ENCODE results near the gene GPC6. TPM values are rescaled to one million over a fixed set of nuclear protein-coding genes. Genes with fewer than 3 reads are reported as not detected.

The GPC6 gene
- total RNA-seq, 1 donor from 2014 or later: 50.3 TPM

- TF ChIP-seq CTCF (IDR thresholded peaks at IDR 0.05; ENCODE audit: unreplicated experiment): no peak
- Mint-ChIP-seq H3K27me3 (no peaks in the 10 kb centered on the region), H3K9me3 (ENCODE audit: low read depth) (peaks cover 11% of the 10 kb centered on the region), H3K4me1 (ENCODE audit: low read depth) (peaks cover 37% of the 10 kb centered on the region), H3K27ac (no peak overlapping the region), H3K36me3 (ENCODE audit: insufficient read depth) (peaks cover 6% of the 10 kb centered on the region), H3K4me3 (ENCODE audit: low read depth) (no peak overlapping the region)
- DNase-seq (ENCODE audit: low spot score, unreplicated experiment): no peak
These were observed 1187.0 kb downstream of the GPC6 start for GRCh38 chr13:94413598-94413944.

GRCh38 chr13:94414141-94414540, 1187.5 kb downstream of the GPC6 start:
- peaks cover 7% of the 10 kb centered on the region for H3K9me3 Mint-ChIP-seq (ENCODE audit: low read depth)
- H3K36me3 Mint-ChIP-seq (ENCODE audit: insufficient read depth): peaks cover 1% of the 10 kb centered on the region
- TF ChIP-seq CTCF (IDR thresholded peaks at IDR 0.05; ENCODE audit: unreplicated experiment): no peak
- H3K4me1 Mint-ChIP-seq (ENCODE audit: low read depth): peaks cover 37% of the 10 kb centered on the region
- no peak overlapping the region for H3K4me3 Mint-ChIP-seq (ENCODE audit: low read depth)
- no peaks in the 10 kb centered on the region for H3K27me3 Mint-ChIP-seq
- H3K27ac Mint-ChIP-seq: no peak overlapping the region
- no peak for DNase-seq (ENCODE audit: low spot score, unreplicated experiment)

GRCh38 chr13:94414708-94415107, 1188.1 kb downstream of the GPC6 start:
- peaks cover 7% of the 10 kb centered on the region for H3K9me3 Mint-ChIP-seq (ENCODE audit: low read depth)
- DNase-seq (ENCODE audit: low spot score, unreplicated experiment): no peak
- no peaks in the 10 kb centered on the region for H3K27me3 Mint-ChIP-seq
- no peaks in the 10 kb centered on the region for H3K36me3 Mint-ChIP-seq (ENCODE audit: insufficient read depth)
- peak overlapping the region; percentile 19 for H3K4me3 Mint-ChIP-seq (ENCODE audit: low read depth)
- H3K27ac Mint-ChIP-seq: peak overlapping the region; percentile 71
- TF ChIP-seq CTCF (IDR thresholded peaks at IDR 0.05; ENCODE audit: unreplicated experiment): no peak
- peaks cover 37% of the 10 kb centered on the region for H3K4me1 Mint-ChIP-seq (ENCODE audit: low read depth)

DNA sequence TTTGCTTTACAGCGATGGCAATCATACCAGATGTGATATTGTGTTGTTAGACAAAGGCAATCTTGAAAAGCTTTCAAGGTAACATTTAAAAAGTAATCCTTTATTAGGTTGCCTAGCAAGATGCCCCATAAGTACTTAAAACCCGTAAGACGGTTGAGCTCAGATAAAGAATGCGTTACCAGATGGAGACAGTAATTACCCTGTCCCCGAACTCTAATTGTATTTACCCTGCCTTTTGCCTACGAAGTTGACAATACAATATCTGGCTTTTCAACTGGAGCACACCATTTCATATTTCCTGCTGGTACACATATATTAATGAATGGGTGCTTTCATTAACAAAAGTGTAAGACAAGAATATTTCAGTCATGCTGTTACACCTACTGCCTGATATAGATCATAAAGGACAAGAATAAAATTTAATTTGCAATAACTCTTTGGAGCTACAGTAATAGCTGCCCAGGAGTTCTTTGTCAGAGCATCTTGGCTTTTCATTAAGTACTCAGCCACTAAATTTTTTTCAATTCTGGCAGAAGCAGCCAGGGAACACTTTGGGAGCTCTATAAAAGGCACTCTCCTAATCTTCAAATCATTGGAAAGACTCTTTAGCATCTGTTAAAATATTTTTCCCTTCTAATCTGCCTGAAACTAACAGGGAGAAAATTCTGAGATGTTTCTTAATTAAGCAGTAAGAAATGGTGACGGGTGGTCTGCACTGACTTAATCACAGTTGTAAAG, 1189.1 kb downstream of the GPC6 start:
- peaks cover 3% of the 10 kb centered on the region for H3K9me3 Mint-ChIP-seq (ENCODE audit: low read depth)
- H3K36me3 Mint-ChIP-seq (ENCODE audit: insufficient read depth): no peaks in the 10 kb centered on the region
- H3K27ac Mint-ChIP-seq: no peak overlapping the region
- TF ChIP-seq CTCF (IDR thresholded peaks at IDR 0.05; ENCODE audit: unreplicated experiment): no peak
- H3K4me3 Mint-ChIP-seq (ENCODE audit: low read depth): no peak overlapping the region
- H3K27me3 Mint-ChIP-seq: no peaks in the 10 kb centered on the region
- no peak for DNase-seq (ENCODE audit: low spot score, unreplicated experiment)
- H3K4me1 Mint-ChIP-seq (ENCODE audit: low read depth): peaks cover 37% of the 10 kb centered on the region

- TF ChIP-seq CTCF (IDR thresholded peaks at IDR 0.05; ENCODE audit: unreplicated experiment): peak; percentile 81
- H3K36me3 Mint-ChIP-seq (ENCODE audit: insufficient read depth): peaks cover 2% of the 10 kb centered on the region
- peak; percentile 35 for DNase-seq (ENCODE audit: low spot score, unreplicated experiment)
- no peaks in the 10 kb centered on the region for H3K27me3 Mint-ChIP-seq
- H3K27ac Mint-ChIP-seq: no peak overlapping the region
- H3K4me3 Mint-ChIP-seq (ENCODE audit: low read depth): no peak overlapping the region
- H3K9me3 Mint-ChIP-seq (ENCODE audit: low read depth): peaks cover 10% of the 10 kb centered on the region
- H3K4me1 Mint-ChIP-seq (ENCODE audit: low read depth): peaks cover 37% of the 10 kb centered on the region
These were observed 1190.0 kb downstream of the GPC6 start for GRCh38 chr13:94416454-94417080.

Measured in progenitor cell of endocrine pancreas (in vitro differentiated cells).